ENCODE measurements around the gene CEACAM3. TPM values are rescaled to one million over a fixed set of nuclear protein-coding genes. Genes with fewer than 3 reads are reported as not detected.

The CEACAM3 gene
- total RNA-seq (ENCODE audit: low replicate concordance) = not detected in 2 replicates

GRCh38 chr19:41796362-41796761 lies at the start of gene CEACAM3:
Gene CEACAM3 (plus strand): TSS chr19:41796587. CDS start chr19:41796678, 91 bp downstream.

GRCh38 chr19:41755328-41755913 lies 41.0 kb upstream of the CEACAM3 start, which contains the start of gene CEACAM6:
Gene CEACAM6 (plus strand): TSS chr19:41755530. CDS start chr19:41755639, 109 bp downstream.

GRCh38 chr19:41844601-41845000 lies 48.2 kb downstream of the CEACAM3 start, which contains the start of gene LYPD4:
Gene LYPD4 (minus strand): TSS chr19:41844683. CDS start chr19:41839285, 5,398 bp downstream.

GRCh38 chr19:41845001-41845050 lies 48.4 kb downstream of the CEACAM3 start, which contains the start of gene DMRTC2:
Gene DMRTC2 (plus strand): TSS chr19:41845042. CDS start chr19:41847429, 2,387 bp downstream.

GRCh38 chr19:41859618-41860418 lies 63.4 kb downstream of the CEACAM3 start, which contains the start of gene RPS19:
Gene RPS19 (plus strand): TSS chr19:41860255. CDS start chr19:41860775, 520 bp downstream.

Other genes starting within 250 kb of the CEACAM3 start
- gene CEACAM21, start 220.4 kb upstream of the CEACAM3 start, total RNA-seq (ENCODE audit: low replicate concordance) = not detected in 2 replicates
- gene CEACAM4, start 169.5 kb upstream of the CEACAM3 start, total RNA-seq (ENCODE audit: low replicate concordance) = not detected in 2 replicates
- gene CEACAM7, start 108.3 kb upstream of the CEACAM3 start, total RNA-seq (ENCODE audit: low replicate concordance) = not detected in 2 replicates
- gene CEACAM5, start 88.0 kb upstream of the CEACAM3 start, total RNA-seq (ENCODE audit: low replicate concordance) = not detected in 2 replicates
- gene CEACAM6, start 41.1 kb upstream of the CEACAM3 start, total RNA-seq (ENCODE audit: low replicate concordance) = not detected in 2 replicates
- not detected in 2 replicates for gene LYPD4, start 48.1 kb downstream of the CEACAM3 start, total RNA-seq (ENCODE audit: low replicate concordance)
- gene DMRTC2, start 48.5 kb downstream of the CEACAM3 start, total RNA-seq (ENCODE audit: low replicate concordance) = not detected in 2 replicates
- 1,770 and 2,154 TPM in 2 replicates for gene RPS19, start 63.7 kb downstream of the CEACAM3 start, total RNA-seq (ENCODE audit: low replicate concordance)
- gene CD79A, start 80.7 kb downstream of the CEACAM3 start, total RNA-seq (ENCODE audit: low replicate concordance) = not detected in 2 replicates
- 19.0 and 33.1 TPM in 2 replicates for gene ARHGEF1, start 86.6 kb downstream of the CEACAM3 start, total RNA-seq (ENCODE audit: low replicate concordance)
- gene ERFL, start 131.9 kb downstream of the CEACAM3 start, total RNA-seq (ENCODE audit: low replicate concordance) = under 0.01 TPM in 1 of 2 replicates, not detected in the other
- gene RABAC1, start 162.7 kb downstream of the CEACAM3 start, total RNA-seq (ENCODE audit: low replicate concordance) = 317 and 368 TPM in 2 replicates
- not detected in 2 replicates for gene ATP1A3, start 197.6 kb downstream of the CEACAM3 start, total RNA-seq (ENCODE audit: low replicate concordance)

All from smooth muscle cell of the coronary artery (primary cell).